Measurements from ENCODE around the gene APP.

Gene APP

GRCh38 chr21:25895565-25896205 is 274.9 kb downstream of the APP start:
- Histone ChIP-seq H3K27ac (no peak overlapping the region), H3K4me3 (ENCODE audit: low read depth, low read length) (no peak overlapping the region), H3K79me2 (no peaks in the 10 kb centered on the region), H3K4me2 (ENCODE audit: low read length) (no peak overlapping the region), H3K36me3 (ENCODE audit: control insufficient read depth, insufficient read depth, low read length) (no peaks in the 10 kb centered on the region), H3K27me3 (ENCODE audit: control insufficient read depth, insufficient read depth, low read length) (no peaks in the 10 kb centered on the region), H3K4me1 (no peaks in the 10 kb centered on the region), H2AFZ (no peak overlapping the region), H3K9ac (no peak overlapping the region), H3K9me3 (ENCODE audit: control insufficient read depth, low read length) (no peaks in the 10 kb centered on the region)
- TF ChIP-seq CTCF (IDR thresholded peaks at IDR 0.05): peak; percentile 13

DNA sequence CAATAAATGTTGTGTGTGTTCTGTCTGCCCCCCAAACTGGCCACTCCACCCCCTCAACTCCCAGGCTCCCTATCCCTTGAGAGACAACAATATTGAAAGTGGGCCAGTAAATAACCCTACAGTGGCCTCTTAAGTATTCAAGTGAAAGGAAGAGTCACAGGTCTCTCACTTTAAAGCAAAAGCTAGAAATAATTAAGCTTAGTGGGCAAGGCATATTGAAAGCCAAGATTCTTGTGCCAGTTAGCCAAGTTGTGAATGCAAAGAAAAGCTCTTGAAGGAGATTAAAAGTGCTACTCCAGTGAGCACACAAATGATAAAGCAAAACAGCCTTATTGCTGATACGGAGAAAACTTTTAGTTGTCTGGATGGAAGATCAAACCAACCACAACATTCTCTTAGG is 277.4 kb downstream of the APP start:
- no peaks in the 10 kb centered on the region for H3K79me2 ChIP-seq
- no peak overlapping the region for H3K4me2 ChIP-seq (ENCODE audit: low read length)
- no peaks in the 10 kb centered on the region for H3K4me1 ChIP-seq
- TF ChIP-seq CTCF (IDR thresholded peaks at IDR 0.05): no peak
- H3K27me3 ChIP-seq (ENCODE audit: control insufficient read depth, insufficient read depth, low read length): no peaks in the 10 kb centered on the region
- H2AFZ ChIP-seq: no peak overlapping the region
- no peak overlapping the region for H3K9ac ChIP-seq
- H3K4me3 ChIP-seq (ENCODE audit: low read depth, low read length): no peak overlapping the region
- no peaks in the 10 kb centered on the region for H3K9me3 ChIP-seq (ENCODE audit: control insufficient read depth, low read length)
- H3K36me3 ChIP-seq (ENCODE audit: control insufficient read depth, insufficient read depth, low read length): no peaks in the 10 kb centered on the region
- no peak overlapping the region for H3K27ac ChIP-seq

DNA sequence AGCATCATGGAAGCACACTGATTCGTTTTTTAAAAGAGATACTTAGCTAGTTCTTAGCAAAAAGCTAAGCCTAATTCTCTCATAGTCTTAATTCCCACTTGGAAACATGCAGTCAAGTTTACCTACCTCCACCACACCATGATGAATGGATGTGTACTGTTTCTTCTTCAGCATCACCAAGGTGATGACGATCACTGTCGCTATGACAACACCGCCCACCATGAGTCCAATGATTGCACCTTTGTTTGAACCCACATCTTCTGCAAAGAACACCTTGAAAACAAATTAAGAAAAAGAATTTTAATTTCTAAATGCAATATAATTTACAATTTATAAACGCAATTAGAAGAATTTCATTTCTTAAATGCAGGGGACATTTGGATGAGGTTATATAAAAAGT is 279.0 kb downstream of the APP start:
- H2AFZ ChIP-seq: no peak overlapping the region
- H3K79me2 ChIP-seq: no peaks in the 10 kb centered on the region
- no peaks in the 10 kb centered on the region for H3K27me3 ChIP-seq (ENCODE audit: control insufficient read depth, insufficient read depth, low read length)
- H3K4me3 ChIP-seq (ENCODE audit: low read depth, low read length): no peak overlapping the region
- H3K9me3 ChIP-seq (ENCODE audit: control insufficient read depth, low read length): no peaks in the 10 kb centered on the region
- no peak for TF ChIP-seq CTCF (IDR thresholded peaks at IDR 0.05)
- H3K9ac ChIP-seq: no peak overlapping the region
- H3K36me3 ChIP-seq (ENCODE audit: control insufficient read depth, insufficient read depth, low read length): no peaks in the 10 kb centered on the region
- no peaks in the 10 kb centered on the region for H3K4me1 ChIP-seq
- no peak overlapping the region for H3K4me2 ChIP-seq (ENCODE audit: low read length)
- no peak overlapping the region for H3K27ac ChIP-seq

DNA sequence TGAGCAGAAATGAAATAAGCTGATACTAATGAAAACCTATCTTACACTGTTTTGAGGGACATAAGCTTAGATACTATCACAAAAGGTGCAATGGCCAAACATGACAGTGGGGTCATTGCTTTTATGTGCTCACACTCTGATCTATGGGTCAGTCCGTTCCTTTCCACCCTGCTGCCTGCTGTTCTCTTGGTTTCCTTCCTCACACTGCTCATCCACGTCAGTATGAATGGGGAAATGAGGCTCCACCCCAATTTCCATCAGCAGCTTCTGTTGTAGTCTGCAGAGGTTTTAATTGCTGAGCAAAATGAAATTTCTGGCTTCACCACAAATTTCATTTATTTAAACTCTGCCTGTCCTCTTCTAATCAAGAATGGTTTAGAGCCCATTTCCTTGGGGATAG is 280.6 kb downstream of the APP start:
- no peaks in the 10 kb centered on the region for H3K79me2 ChIP-seq
- no peaks in the 10 kb centered on the region for H3K4me1 ChIP-seq
- H3K9me3 ChIP-seq (ENCODE audit: control insufficient read depth, low read length): no peaks in the 10 kb centered on the region
- H3K36me3 ChIP-seq (ENCODE audit: control insufficient read depth, insufficient read depth, low read length): no peaks in the 10 kb centered on the region
- no peaks in the 10 kb centered on the region for H3K27me3 ChIP-seq (ENCODE audit: control insufficient read depth, insufficient read depth, low read length)
- H3K27ac ChIP-seq: no peak overlapping the region
- no peak overlapping the region for H3K4me3 ChIP-seq (ENCODE audit: low read depth, low read length)
- no peak overlapping the region for H3K4me2 ChIP-seq (ENCODE audit: low read length)
- H3K9ac ChIP-seq: no peak overlapping the region
- no peak overlapping the region for H2AFZ ChIP-seq
- TF ChIP-seq CTCF (IDR thresholded peaks at IDR 0.05): no peak

- no peak overlapping the region for H3K9ac ChIP-seq
- no peak for TF ChIP-seq CTCF (IDR thresholded peaks at IDR 0.05)
- H3K27ac ChIP-seq: no peak overlapping the region
- no peaks in the 10 kb centered on the region for H3K36me3 ChIP-seq (ENCODE audit: control insufficient read depth, insufficient read depth, low read length)
- H3K27me3 ChIP-seq (ENCODE audit: control insufficient read depth, insufficient read depth, low read length): no peaks in the 10 kb centered on the region
- no peaks in the 10 kb centered on the region for H3K9me3 ChIP-seq (ENCODE audit: control insufficient read depth, low read length)
- no peaks in the 10 kb centered on the region for H3K79me2 ChIP-seq
- no peak overlapping the region for H2AFZ ChIP-seq
- no peaks in the 10 kb centered on the region for H3K4me1 ChIP-seq
- no peak overlapping the region for H3K4me3 ChIP-seq (ENCODE audit: low read depth, low read length)
- H3K4me2 ChIP-seq (ENCODE audit: low read length): no peak overlapping the region
Measured at GRCh38 chr21:25888711-25889110, 281.9 kb downstream of the APP start.

Data from parathyroid adenoma (tissue), 2 donors.